HepG2 (cell line): Measurements from ENCODE around the gene MPPE1. TPM values are rescaled to one million over a fixed set of nuclear protein-coding genes. Genes with fewer than 3 reads are reported as not detected.

Experiments
- ATAC-seq: fragments of 200-7000 bp; cut with Tn5 transposase; 3 replicates; pipeline ENCODE4 v1.9.1; 2020; ENCODE audit warnings: mild to moderate bottlenecking, moderate library complexity
- BruUV-seq: library from RNA; stranded (reverse); fragments of 400-500 nt; replicated peaks from 2 replicates; lab custom pipeline; 2021; lab: Mats Ljungman, UMichigan
- CTCF ChIA-PET: fragments of 300-600 bp; formaldehyde crosslinking; extraction: SDS; loops from one replicate; lab custom pipeline; 2021; ENCODE audit warnings: low total read pairs, inconsistent platforms, low intra/inter-chr PET ratio; lab: Yijun Ruan, JAX
- POLR2A ChIA-PET: fragments of 350-600 bp; sonication (Branson Sonifier 250); formaldehyde crosslinking; loops from one replicate; lab custom pipeline; 2020; ENCODE audit warnings: antibody characterized with exemption, inconsistent platforms; lab: Yijun Ruan, JAX
- DNase-seq: peaks from one replicate; pipeline ENCODE4 v3.0.0-alpha.2; 2015; ENCODE audit warnings: low spot score
- FAIRE-seq: peaks from 3 replicates; lab custom pipeline; 2011; peaks lifted over from hg19 to GRCh38; lab: Jason Lieb, UNC
- H2AFZ ChIP-seq: one replicate; pipeline ENCODE4 v1.6.1; 2011; ENCODE audit warnings: low read length, inconsistent platforms
- H3K27ac ChIP-seq: fragments of 300-600 bp; 3 replicates; pipeline ENCODE4 v1.8.0; 2011; ENCODE audit warnings: mixed run types, mild to moderate bottlenecking, mixed read lengths, low read length, inconsistent platforms; ENCODE audit not compliant: insufficient read depth; ENCODE audit errors: extremely low read length
- H3K27me3 ChIP-seq, 2 experiments: fragments of 200-600 bp in 1 of 2; 2 replicates in 1 of 2; 3 replicates in 1 of 2; pipeline versions ENCODE4 v1.6.0 to v1.8.0; 2011; ENCODE audit warnings: low read length in 2 of 2, mild to moderate bottlenecking in 2 of 2, moderate library complexity in 2 of 2, inconsistent platforms in 1 of 2; ENCODE audit not compliant: insufficient read depth in 2 of 2, control insufficient read depth in 1 of 2
- H3K36me3 ChIP-seq, 2 experiments: fragments of 200-600 bp in 1 of 2; replicated peaks in 1 of 2; 2 replicates in 1 of 2; 3 replicates in 1 of 2; pipeline versions ENCODE4 v1.5.1 to v1.8.0; 2011; ENCODE audit warnings: low read length in 2 of 2, inconsistent platforms in 1 of 2; ENCODE audit not compliant: insufficient read depth in 2 of 2, control insufficient read depth in 1 of 2
- H3K4me1 ChIP-seq: 2 replicates; pipeline ENCODE4 v1.5.1; 2012; ENCODE audit warnings: low read length, inconsistent platforms; ENCODE audit not compliant: insufficient read depth
- H3K4me2 ChIP-seq: 2 replicates; pipeline ENCODE4 v1.6.0; 2011; ENCODE audit warnings: low read depth, low read length, inconsistent platforms
- H3K4me3 ChIP-seq, 3 experiments: fragments of 200-600 bp in 1 of 3; sonication (generic), shearing (Covaris generic) in 1 of 3; replicated peaks in 1 of 3; 2 replicates each; pipeline ENCODE4 v1.5.1; 2011 to 2016; ENCODE audit warnings: low read length in 3 of 3, inconsistent platforms in 2 of 3, low read depth in 2 of 3, mild to moderate bottlenecking in 2 of 3, control low read depth in 1 of 3, mixed read lengths in 1 of 3; ENCODE audit not compliant: insufficient read depth in 1 of 3
- H3K79me2 ChIP-seq: one replicate; pipeline ENCODE4 v1.6.1; 2011; ENCODE audit warnings: low read length, inconsistent platforms; ENCODE audit not compliant: insufficient read depth
- H3K9ac ChIP-seq: 2 replicates; pipeline ENCODE4 v1.6.0; 2011; ENCODE audit warnings: mild to moderate bottlenecking, low read depth, low read length, inconsistent platforms; ENCODE audit not compliant: insufficient read depth
- H3K9me3 ChIP-seq: 2 replicates; pipeline ENCODE4 v1.5.1; 2012; ENCODE audit warnings: mild to moderate bottlenecking, low read length
- H4K20me1 ChIP-seq: 2 replicates; pipeline ENCODE4 v1.6.0; 2011; ENCODE audit warnings: inconsistent platforms, mild to moderate bottlenecking, low read length, moderate library complexity; ENCODE audit not compliant: insufficient read depth
- CBFB ChIP-seq: sonication (generic); formaldehyde crosslinking; IDR thresholded peaks from 2 replicates; pipeline ENCODE4 v1.4.0; 2020; ENCODE audit warnings: missing genetic modification reagents
- FOXA3 ChIP-seq: IDR thresholded peaks from 2 replicates; pipeline ENCODE4 v1.6.1; 2016; ENCODE audit warnings: missing genetic modification reagents, missing compliant biosample characterization
- HMG20B ChIP-seq: conservative IDR thresholded peaks from 2 replicates; pipeline ENCODE4 v1.6.1; 2016; ENCODE audit warnings: missing genetic modification reagents, missing compliant biosample characterization
- MIER3 ChIP-seq: IDR thresholded peaks from 2 replicates; pipeline ENCODE4 v1.6.1; 2016; ENCODE audit warnings: missing compliant biosample characterization, borderline replicate concordance
- NFATC3 ChIP-seq: sonication (generic); formaldehyde crosslinking; IDR thresholded peaks from 2 replicates; pipeline ENCODE4 v1.5.1; 2020; ENCODE audit warnings: mild to moderate bottlenecking, missing genetic modification reagents
- POGZ ChIP-seq: sonication (generic); formaldehyde crosslinking; IDR thresholded peaks from 2 replicates; pipeline ENCODE4 v1.4.0; 2020; ENCODE audit warnings: mild to moderate bottlenecking, missing genetic modification reagents
- SMAD9 ChIP-seq: sonication (generic); formaldehyde crosslinking; IDR thresholded peaks from 2 replicates; pipeline ENCODE4 v1.5.1; 2020; ENCODE audit warnings: mild to moderate bottlenecking, missing genetic modification reagents
- SRF ChIP-seq: IDR thresholded peaks from 2 replicates; pipeline ENCODE4 v1.6.1; 2011; ENCODE audit warnings: mild to moderate bottlenecking, low read depth, low read length, moderate library complexity
- TBL1XR1 ChIP-seq: fragments of 150-350 bp; IDR thresholded peaks from 2 replicates; pipeline ENCODE4 v1.6.1; 2014; ENCODE audit warnings: borderline replicate concordance, low read length; ENCODE audit not compliant: partially characterized antibody
- TRIM24 ChIP-seq: sonication (generic); formaldehyde crosslinking; IDR thresholded peaks from 2 replicates; pipeline ENCODE4 v1.8.0; 2022; ENCODE audit warnings: mild to moderate bottlenecking, missing genetic modification reagents
- ZBTB14 ChIP-seq: sonication (generic); formaldehyde crosslinking; IDR thresholded peaks from 2 replicates; pipeline ENCODE4 v1.4.0; 2020; ENCODE audit warnings: missing genetic modification reagents
- ZNF124 ChIP-seq: sonication (generic); formaldehyde crosslinking; IDR thresholded peaks from 2 replicates; pipeline ENCODE4 v1.4.0; 2020; ENCODE audit warnings: missing genetic modification reagents
- ZNF543 ChIP-seq: sonication (generic); formaldehyde crosslinking; IDR thresholded peaks from 2 replicates; pipeline ENCODE4 v1.4.0; 2020; ENCODE audit warnings: mild to moderate bottlenecking, missing genetic modification reagents
- ZNF547 ChIP-seq: sonication (generic); formaldehyde crosslinking; IDR thresholded peaks from 2 replicates; pipeline ENCODE4 v1.5.1; 2020; ENCODE audit warnings: mild to moderate bottlenecking, missing genetic modification reagents
- ZNF615 ChIP-seq: sonication (generic); formaldehyde crosslinking; IDR thresholded peaks from 2 replicates; pipeline ENCODE4 v1.5.0; 2020; ENCODE audit warnings: mild to moderate bottlenecking, missing genetic modification reagents, borderline replicate concordance
- WGBS: methylation state at CpG from one replicate; pipeline ENCODE4 v1.1.6; 2017; ENCODE audit warnings: low lambda C conversion rate; 5-methylcytosine and 5-hydroxymethylcytosine counted together
- in situ Hi-C: cut with HindIII; loops from 2 replicates; pipeline ENCODE4 v1.10.0; 2017; ENCODE audit warnings: low pct_unique_long_range_greater_than_20kb; ENCODE audit not compliant: extremely low pct_ligation_motif_present
- intact Hi-C: fragments of 100-400 bp; cut with micrococcal nuclease; formaldehyde crosslinking; loops from one replicate; pipeline ENCODE4 v1.10.0; 2022; ENCODE audit not compliant: unreplicated experiment
- polyA plus RNA-seq, 8 experiments: library from polyadenylated mRNA; depleted of rRNA in 3 of 8; stranded (reverse) in 7 of 8; unstranded in 1 of 8; fragments of >200 nt; fragmentation: Illumina TruSeq in 4 of 8; extraction: Trizol in 4 of 8; gene quantifications; 2 replicates each; pipeline versions ENCODE4 v1.2.1 to v1.2.3, GENCODE V29; 2011 to 2016; ENCODE audit warnings: low read depth in 4 of 8, missing spikeins in 1 of 8, mixed read lengths in 1 of 8; ENCODE audit not compliant: insufficient read depth in 1 of 8
- total RNA-seq, 5 experiments: library from RNA; depleted of rRNA; stranded (reverse); fragments of >200 nt; fragmentation: Illumina TruSeq; extraction: Trizol; gene quantifications; 2 replicates each; pipeline ENCODE4 v1.2.3, GENCODE V29; 2016; ENCODE audit warnings: low read depth in 1 of 5
- TF ChIP-seq, protein P1 (sequence below): sonication (generic); formaldehyde crosslinking; IDR thresholded peaks from 2 replicates; pipeline ENCODE4 v1.5.1; 2020; ENCODE audit warnings: missing genetic modification reagents, mild to moderate bottlenecking, borderline replicate concordance

Gene MPPE1
- total and polyA plus RNA-seq, 2 of the 13 experiments (the other 11 are each of a cell fraction or from before 2014, with no cell fraction given), result 9.6 to 11.9 TPM

DNA sequence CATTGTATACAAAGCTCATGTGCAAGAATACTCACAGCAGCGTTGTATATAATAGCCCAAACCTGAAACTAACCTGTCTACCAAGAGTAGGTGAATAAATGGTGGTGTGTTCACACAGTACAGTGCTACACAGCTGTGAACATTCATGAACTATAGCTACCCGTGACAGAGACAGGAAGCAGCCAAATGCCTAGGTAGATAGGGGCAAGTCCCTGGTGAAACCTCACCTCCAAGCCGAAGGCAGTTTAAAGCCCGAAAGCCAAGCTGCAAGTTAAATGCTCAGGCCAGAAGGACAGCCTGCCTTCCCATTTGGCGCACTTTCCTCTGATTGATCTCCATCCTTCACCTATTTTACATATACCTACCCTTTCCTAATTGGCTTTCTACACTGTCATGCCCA lies 36.7 kb upstream of the MPPE1 start:
- DNase-seq (no peak), ATAC-seq (no peak), FAIRE-seq (no peak)
- Histone ChIP-seq H3K27ac (no peak overlapping the region), H3K4me2 (no peak overlapping the region), H3K4me1 (peaks cover 30% of the 10 kb centered on the region), H3K79me2 (no peaks in the 10 kb centered on the region), H3K9ac (no peak overlapping the region), H2AFZ (no peak overlapping the region), H4K20me1 (no peaks in the 10 kb centered on the region), H3K4me3 (no peak overlapping the region), H3K36me3 (no peaks in the 10 kb centered on the region), H3K27me3 (no peaks in the 10 kb centered on the region), H3K9me3 (no peaks in the 10 kb centered on the region)
- TF ChIP-seq SMAD9 (CRISPR knock-in tag) (no peak), ZNF543 (CRISPR knock-in tag) (no peak), FOXA3 (no peak), TRIM24 (no peak), MIER3 (no peak), CBFB (CRISPR knock-in tag) (no peak), TBL1XR1 (no peak), HMG20B (no peak)
- TF ChIP-seq, protein P1, sequence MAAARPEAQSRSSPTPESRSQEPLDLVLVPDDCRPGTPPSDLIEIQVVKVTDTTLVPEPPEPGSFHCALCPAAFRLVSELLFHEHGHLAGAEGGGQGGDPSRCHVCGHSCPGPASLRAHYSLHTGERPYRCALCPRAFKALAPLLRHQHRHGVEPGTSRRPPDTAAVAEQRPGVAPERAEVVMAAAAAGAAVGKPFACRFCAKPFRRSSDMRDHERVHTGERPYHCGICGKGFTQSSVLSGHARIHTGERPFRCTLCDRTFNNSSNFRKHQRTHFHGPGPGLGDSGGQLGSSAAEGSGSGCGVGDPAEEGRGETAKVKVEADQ (CRISPR knock-in tag), result no peak
- POLR2A ChIA-PET, result interaction anchor here (3.4 to 5.4 kb wide), 2 partner anchors 37 to 49 kb away, joined by 41 to 69 read pairs; partner anchors contain the start of gene IMPA2
- intact Hi-C loops (no loop called here), in situ Hi-C loops (no loop called here)
- 70% methylated on average over 5 of the region's 5 CpGs for WGBS
- no TSS peak for BruUV-seq
- CTCF ChIA-PET, result no interaction called here

DNA sequence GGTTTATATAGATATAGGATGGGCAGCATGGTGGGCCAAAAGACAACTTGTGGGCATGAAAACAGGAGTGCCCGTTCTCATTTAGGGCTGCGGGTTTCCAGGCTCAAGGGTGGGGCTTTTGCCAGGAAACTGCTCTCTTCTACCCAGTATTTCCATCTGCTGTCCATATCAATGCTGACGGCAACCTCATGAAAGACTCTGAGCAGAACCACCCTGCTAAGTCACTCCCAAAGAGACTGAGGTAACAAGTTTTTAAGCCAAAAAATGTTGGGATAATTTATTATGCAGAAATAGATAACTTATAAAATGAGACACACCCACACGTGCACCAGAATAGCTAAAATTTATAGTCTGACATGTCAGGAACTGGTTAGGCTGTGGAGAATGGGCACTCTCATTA lies 36.1 kb upstream of the MPPE1 start:
- Histone ChIP-seq H3K4me2 (no peak overlapping the region), H3K27me3 (no peaks in the 10 kb centered on the region), H3K36me3 (no peaks in the 10 kb centered on the region), H4K20me1 (no peaks in the 10 kb centered on the region), H3K27ac (no peak overlapping the region), H3K9me3 (no peaks in the 10 kb centered on the region), H3K4me1 (peaks cover 27% of the 10 kb centered on the region), H2AFZ (no peak overlapping the region), H3K9ac (no peak overlapping the region), H3K4me3 (no peak overlapping the region), H3K79me2 (no peaks in the 10 kb centered on the region)
- ChIA-PET POLR2A (interaction anchor here (3.4 to 5.4 kb wide), 2 partner anchors 38 to 50 kb away, joined by 41 to 69 read pairs; partner anchors contain the start of gene IMPA2), CTCF (no interaction called here)
- in situ Hi-C loops (no loop called here), intact Hi-C loops (no loop called here)
- FAIRE-seq (no peak), ATAC-seq (no peak), DNase-seq (no peak)
- no TSS peak for BruUV-seq
- WGBS, result 79% methylated on average over 4 of the region's 4 CpGs
- TF ChIP-seq SRF, result no peak
- TF ChIP-seq ZBTB14 (CRISPR knock-in tag), result no peak
- no peak for TF ChIP-seq ZNF615 (CRISPR knock-in tag)
- TF ChIP-seq ZNF547 (CRISPR knock-in tag), result no peak
- no peak for TF ChIP-seq ZNF124 (CRISPR knock-in tag)
- TF ChIP-seq POGZ (CRISPR knock-in tag), result no peak
- no peak for TF ChIP-seq NFATC3 (CRISPR knock-in tag)
